CD4-positive, alpha-beta T cell treated with Interleukin-4 for 1 hour (primary cell): ENCODE results near the gene BORA.
A peak's percentile ranks its signal among the peaks of the same experiment; 100 is the strongest.
"Not testable (repeated sequence)": the region's sequence is repeated elsewhere in the genome, so short reads cannot be mapped to it uniquely, and the experiment has no call there.

Experiments
- DNase-seq, 2 donors: peaks; one replicate each; pipeline ENCODE4 v3.0.0-alpha.2; 2020 to 2022

The BORA gene

GRCh38 chr13:72774019-72774418 lies 46.3 kb downstream of the BORA start:
- no peak for DNase-seq

GRCh38 chr13:72781451-72782439 lies 54.0 kb downstream of the BORA start, which contains the start of the genes DIS3 and PIBF1:
Gene DIS3, minus strand, starts transcription at chr13:72781900. Its CDS starts 68 bp downstream, at chr13:72781832.
Gene PIBF1, plus strand, starts transcription at chr13:72782133. Its CDS starts 1,337 bp downstream, at chr13:72783470.
- DNase-seq = peak; percentile 96

DNA sequence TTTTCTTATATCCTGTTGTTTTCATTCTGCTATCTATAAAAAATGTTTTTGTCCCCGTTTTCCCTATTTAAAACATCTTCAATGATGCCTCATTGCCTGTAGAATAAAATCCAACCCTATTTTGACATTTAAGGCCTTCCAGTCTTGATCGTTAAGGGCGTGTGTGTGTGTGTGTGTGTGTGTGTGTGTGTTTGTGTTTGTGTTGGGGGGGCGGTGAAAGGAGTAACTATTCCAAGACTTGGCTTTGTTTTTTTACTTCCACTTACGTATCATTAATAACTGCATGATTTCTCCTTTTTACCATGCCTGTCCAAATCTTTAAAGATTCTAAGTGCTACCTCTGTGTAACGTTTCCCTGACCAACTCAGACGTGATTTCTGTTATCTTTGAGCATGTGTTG lies 55.0 kb downstream of the BORA start:
- DNase-seq = peak in 1 of 2 donors; percentile 25

GRCh38 chr13:72784679-72785078 lies 57.0 kb downstream of the BORA start:
- DNase-seq = not testable (repeated sequence)

- DNase-seq = no peak
Observed at GRCh38 chr13:72788831-72789230, 61.1 kb downstream of the BORA start.

DNA sequence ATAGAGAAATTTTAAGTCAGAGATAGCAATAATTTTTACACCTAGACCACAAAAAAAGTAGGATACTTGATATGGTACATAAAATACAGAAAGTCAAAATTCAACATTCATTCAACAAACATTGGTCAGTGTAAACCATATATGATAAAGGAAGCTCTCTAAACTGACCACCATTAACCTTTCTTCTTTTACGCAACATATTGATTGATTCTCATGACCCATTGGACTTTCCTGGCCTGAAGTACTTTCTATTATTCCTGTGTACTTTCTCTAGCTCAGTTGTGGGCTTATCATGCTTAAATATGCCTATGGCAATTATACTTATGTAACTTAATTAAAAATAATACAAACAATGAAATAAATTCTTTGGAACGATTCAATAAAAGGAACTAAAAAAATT lies 64.9 kb downstream of the BORA start:
- no peak for DNase-seq

DNA sequence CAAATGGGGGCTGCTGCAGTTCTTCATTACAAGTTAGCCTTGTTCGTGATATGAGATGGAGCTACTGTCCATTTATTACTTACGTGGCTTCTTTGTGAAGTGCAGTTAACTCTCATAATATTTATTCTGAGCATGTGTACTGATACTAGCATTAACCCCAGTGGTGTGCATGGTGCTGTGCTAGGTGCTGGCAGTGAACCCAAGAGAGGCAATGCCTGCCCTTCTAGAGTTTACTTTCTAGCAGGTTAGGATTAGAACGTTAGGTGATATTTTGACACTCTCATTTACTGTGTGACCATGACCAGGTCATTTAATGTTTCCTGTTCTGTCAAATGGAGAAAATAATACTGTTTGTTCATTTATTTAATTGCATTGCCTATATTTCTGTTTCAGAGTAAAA lies 71.1 kb downstream of the BORA start:
- DNase-seq = no peak

- DNase-seq = no peak
Observed at GRCh38 chr13:72804301-72804700, 76.6 kb downstream of the BORA start.
